RWPE1 (cell line): ENCODE data around the gene NGEF.

ENCODE experiments used
- CTCF ChIA-PET: fragments of 350-600 bp; sonication (Branson Sonifier 250); formaldehyde crosslinking; extraction: SDS; loops from one replicate; lab custom pipeline; 2021; lab: Yijun Ruan, JAX
- POLR2A ChIA-PET: fragments of 400-600 bp; formaldehyde crosslinking; extraction: SDS; loops from one replicate; lab custom pipeline; 2020; ENCODE audit warnings: antibody characterized with exemption; ENCODE audit not compliant: low non-redundant PET; lab: Yijun Ruan, JAX
- DNase-seq: peaks from one replicate; pipeline ENCODE4 v3.0.0; 2012; ENCODE audit warnings: low spot score
- H3K27ac ChIP-seq: fragments of 450-650 bp; 2 replicates; pipeline ENCODE4 v1.5.1; 2017
- TF ChIP-seq, protein P1 (sequence below): fragments of 450-650 bp; conservative IDR thresholded peaks from 2 replicates; pipeline ENCODE4 v1.5.1; 2017; ENCODE audit warnings: low read depth, mild to moderate bottlenecking

Gene NGEF

DNA sequence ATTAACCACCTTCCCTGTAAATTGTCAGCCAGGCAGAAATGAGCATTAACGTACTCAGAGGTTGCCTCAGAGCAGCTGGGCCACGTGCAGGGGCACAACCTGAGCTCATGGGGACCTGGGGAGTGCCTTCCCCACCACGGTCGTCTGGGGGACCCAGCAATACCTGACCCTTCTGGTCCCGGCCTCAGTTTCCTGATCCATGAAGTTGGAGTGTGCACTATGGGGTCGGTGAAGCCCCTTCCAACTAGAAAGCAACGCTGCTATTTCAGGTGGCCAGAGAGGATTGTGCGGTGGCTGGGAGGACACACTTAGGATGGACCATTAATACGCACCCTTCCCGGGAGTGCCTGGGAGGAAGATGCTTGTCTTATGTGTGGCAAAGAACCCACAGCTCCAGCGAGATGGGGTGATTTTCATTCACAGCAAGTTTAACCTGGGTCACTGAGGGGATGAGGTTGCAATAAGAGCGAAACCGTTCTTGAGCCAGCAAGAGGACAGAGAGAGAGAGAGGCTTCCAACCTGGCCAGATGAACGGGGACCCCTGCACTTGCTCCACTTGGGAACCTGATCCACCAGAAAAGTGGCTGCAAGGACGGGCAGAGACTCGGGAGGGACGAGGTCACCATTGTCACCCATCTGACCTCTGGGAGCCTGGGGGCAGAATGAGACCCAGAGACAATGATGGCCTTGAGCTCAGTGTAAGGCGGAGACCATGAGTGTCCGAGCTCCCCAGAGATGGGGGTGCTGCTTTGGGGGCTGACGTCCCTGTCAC is 36.2 kb downstream of the NGEF start:
- H3K27ac ChIP-seq = no peak overlapping the region
- POLR2A ChIA-PET = no interaction called here
- TF ChIP-seq, protein P1, sequence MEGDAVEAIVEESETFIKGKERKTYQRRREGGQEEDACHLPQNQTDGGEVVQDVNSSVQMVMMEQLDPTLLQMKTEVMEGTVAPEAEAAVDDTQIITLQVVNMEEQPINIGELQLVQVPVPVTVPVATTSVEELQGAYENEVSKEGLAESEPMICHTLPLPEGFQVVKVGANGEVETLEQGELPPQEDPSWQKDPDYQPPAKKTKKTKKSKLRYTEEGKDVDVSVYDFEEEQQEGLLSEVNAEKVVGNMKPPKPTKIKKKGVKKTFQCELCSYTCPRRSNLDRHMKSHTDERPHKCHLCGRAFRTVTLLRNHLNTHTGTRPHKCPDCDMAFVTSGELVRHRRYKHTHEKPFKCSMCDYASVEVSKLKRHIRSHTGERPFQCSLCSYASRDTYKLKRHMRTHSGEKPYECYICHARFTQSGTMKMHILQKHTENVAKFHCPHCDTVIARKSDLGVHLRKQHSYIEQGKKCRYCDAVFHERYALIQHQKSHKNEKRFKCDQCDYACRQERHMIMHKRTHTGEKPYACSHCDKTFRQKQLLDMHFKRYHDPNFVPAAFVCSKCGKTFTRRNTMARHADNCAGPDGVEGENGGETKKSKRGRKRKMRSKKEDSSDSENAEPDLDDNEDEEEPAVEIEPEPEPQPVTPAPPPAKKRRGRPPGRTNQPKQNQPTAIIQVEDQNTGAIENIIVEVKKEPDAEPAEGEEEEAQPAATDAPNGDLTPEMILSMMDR = no peak
- CTCF ChIA-PET = no interaction called here
- no peak for DNase-seq

DNA sequence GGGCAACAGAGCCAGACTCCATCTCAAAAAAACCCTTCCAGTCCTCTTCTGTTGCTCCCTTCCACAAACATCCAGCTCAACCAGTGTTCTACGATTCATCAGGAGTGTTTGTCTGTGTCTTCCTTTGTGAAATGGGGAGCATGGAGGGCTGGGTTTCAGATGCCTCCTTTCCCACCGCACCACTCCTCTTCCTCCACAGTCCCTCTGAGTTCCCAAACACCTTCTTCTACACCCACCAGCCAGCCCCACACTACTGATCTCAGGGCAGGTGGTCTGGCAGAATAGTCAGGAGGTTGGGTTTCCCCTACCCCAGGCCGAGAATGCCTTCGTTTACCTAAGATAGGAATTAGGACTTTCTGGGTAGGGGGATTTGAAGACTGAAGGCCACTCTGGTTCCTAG is 36.9 kb downstream of the NGEF start:
- H3K27ac ChIP-seq = no peak overlapping the region
- POLR2A ChIA-PET = no interaction called here
- TF ChIP-seq, protein P1 = no peak
- CTCF ChIA-PET = no interaction called here
- no peak for DNase-seq

DNA sequence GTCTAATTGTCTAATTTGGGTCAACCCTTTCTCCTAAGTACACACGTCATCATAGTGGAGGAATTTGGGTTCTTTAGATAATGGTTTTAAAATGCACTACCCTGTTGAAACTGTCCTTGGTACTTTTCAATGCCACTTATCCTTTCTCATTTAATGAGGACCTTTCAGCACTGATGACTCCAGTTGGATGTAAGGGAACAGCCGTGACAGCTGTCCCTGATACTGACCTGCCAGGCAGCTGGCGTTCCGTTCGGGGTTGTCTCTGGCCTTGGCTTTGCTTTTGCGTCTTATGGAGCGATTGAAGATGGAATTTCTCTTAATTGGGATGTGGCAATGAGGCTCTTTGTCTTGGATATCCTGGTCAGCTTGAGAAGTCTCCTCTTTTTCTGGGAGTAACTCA is 38.7 kb downstream of the NGEF start:
- TF ChIP-seq, protein P1 = no peak
- DNase-seq = no peak
- ChIA-PET POLR2A (no interaction called here), CTCF (no interaction called here)
- H3K27ac ChIP-seq = no peak overlapping the region

DNA sequence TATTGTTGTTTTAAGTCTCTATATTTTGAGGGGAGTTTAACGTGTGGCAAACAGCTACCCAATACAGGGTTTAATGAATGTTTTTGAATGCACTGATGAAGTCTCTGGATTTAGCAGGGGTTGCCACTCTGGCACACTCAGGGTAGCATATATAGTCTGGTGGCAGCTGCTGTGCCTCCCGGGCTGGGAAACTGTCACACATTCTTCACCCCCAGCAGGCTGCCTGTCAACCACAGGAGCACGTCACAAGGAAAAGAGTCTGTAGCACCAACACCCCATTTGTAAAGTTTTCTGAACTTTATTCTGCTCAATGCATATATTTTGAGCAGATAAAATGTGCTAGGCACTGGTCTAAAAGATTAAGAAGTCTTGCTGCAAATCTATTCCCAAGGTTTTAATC is 39.3 kb downstream of the NGEF start:
- ChIA-PET POLR2A (no interaction called here), CTCF (no interaction called here)
- no peak overlapping the region for H3K27ac ChIP-seq
- TF ChIP-seq, protein P1 = no peak
- DNase-seq = no peak

DNA sequence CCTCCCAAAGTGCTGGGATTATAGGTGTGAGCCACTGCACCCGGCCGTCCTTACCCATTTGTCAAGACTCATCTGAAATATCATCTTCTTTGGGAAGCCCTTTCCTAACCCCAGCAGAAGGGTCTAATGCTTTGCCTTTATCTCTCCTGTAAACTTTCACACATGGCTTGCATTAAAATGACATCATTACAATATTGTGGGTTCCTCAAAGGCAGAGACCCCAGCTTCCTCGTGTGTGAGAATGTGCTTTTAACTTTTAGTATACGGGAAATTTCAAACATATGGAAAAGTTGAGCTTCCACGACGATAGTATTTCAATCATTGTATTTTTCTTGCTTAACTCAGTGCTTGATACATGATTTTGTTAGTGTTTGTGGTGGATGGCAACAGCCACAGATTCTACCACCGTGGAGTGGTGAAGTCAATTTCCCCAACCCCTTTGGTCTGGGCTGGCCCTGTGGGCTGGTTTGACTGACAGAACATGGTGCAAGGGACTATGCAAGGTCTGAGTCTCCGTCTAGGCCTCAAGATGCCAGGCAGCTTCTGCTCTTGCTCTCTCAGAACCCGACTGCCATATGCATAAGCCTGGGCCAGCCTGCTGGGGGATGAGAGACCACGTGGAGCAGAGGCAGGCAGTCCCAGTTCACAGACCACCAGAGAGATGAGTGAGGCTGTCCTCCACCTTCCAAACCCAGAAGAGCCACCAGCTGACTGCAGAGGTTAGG is 39.9 kb downstream of the NGEF start:
- CTCF ChIA-PET = no interaction called here
- TF ChIP-seq, protein P1 = no peak
- DNase-seq = no peak
- POLR2A ChIA-PET = no interaction called here
- no peak overlapping the region for H3K27ac ChIP-seq

DNA sequence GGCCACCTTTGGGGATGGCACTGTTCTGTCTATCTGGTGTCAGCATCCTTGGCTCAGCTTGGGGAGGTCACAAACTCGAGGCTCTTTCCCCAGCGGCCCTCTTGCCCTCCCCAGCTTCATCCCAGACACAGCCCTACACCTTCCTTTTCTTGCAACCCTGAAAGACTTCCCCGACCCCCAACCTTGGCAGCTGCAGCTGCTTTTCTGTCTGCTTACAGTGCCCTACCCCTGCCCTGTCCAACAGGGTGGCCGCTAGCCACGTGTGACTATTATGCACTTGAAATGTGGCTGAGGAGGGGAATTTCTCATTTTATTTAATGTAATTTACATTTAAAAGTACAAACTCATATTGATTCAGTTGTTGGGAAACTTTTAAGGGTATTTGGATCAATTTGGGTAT is 41.3 kb downstream of the NGEF start:
- H3K27ac ChIP-seq = no peak overlapping the region
- CTCF ChIA-PET = interaction anchor here (0.6 kb wide), 1 partner anchor 198 kb away, joined by 3 read pairs; no protein-coding TSS in a partner anchor
- POLR2A ChIA-PET = no interaction called here
- TF ChIP-seq, protein P1 = no peak
- DNase-seq = no peak
